HL-60/S4 treated with phorbol 12-myristate 13-acetate at 8.2 ng/mL for 4 days and 3 days (cell line): ENCODE measurements around the gene EGF.
"Not testable (repeated sequence)": the region's sequence is repeated elsewhere in the genome, so short reads cannot be mapped to it uniquely, and the experiment has no call there.

ENCODE experiments used
- in situ Hi-C: fragments of 300-500 bp; cut with MboI; formaldehyde crosslinking; loops from 2 replicates; pipeline ENCODE4 v1.15.0; 2022; ENCODE audit warnings: low sequenced_read_pairs

EGF gene

GRCh38 chr4:109912706-109913595 is at the start of gene EGF:
Gene EGF (plus strand): TSS chr4:109912883. CDS start chr4:109913336, 453 bp downstream.
- in situ Hi-C loops = no loop called here

- in situ Hi-C loops = no loop called here
Measured at GRCh38 chr4:109864134-109864533, 48.5 kb upstream of the EGF start.

- in situ Hi-C loops = no loop called here
Measured at GRCh38 chr4:109870061-109870460, 42.6 kb upstream of the EGF start.

GRCh38 chr4:109872065-109872464 is 40.6 kb upstream of the EGF start:
- in situ Hi-C loops = no loop called here

GRCh38 chr4:109872950-109873656 is 39.6 kb upstream of the EGF start:
- in situ Hi-C loops = no loop called here

GRCh38 chr4:109873791-109874514 is 38.7 kb upstream of the EGF start:
- in situ Hi-C loops = no loop called here

- in situ Hi-C loops = no loop called here
Measured at GRCh38 chr4:109875106-109875505, 37.6 kb upstream of the EGF start.

- in situ Hi-C loops = not testable (repeated sequence)
Measured at GRCh38 chr4:109875553-109875952, 37.1 kb upstream of the EGF start.

GRCh38 chr4:109876634-109877265 is 35.9 kb upstream of the EGF start:
- in situ Hi-C loops = no loop called here

GRCh38 chr4:109877400-109877799 is 35.3 kb upstream of the EGF start:
- in situ Hi-C loops = no loop called here

- in situ Hi-C loops = no loop called here
Measured at GRCh38 chr4:109878355-109878754, 34.3 kb upstream of the EGF start.

- in situ Hi-C loops = no loop called here
Measured at GRCh38 chr4:109879081-109879480, 33.6 kb upstream of the EGF start.

GRCh38 chr4:109879636-109880314 is 32.9 kb upstream of the EGF start:
- in situ Hi-C loops = no loop called here

- in situ Hi-C loops = no loop called here
Measured at GRCh38 chr4:109886303-109886702, 26.4 kb upstream of the EGF start.

GRCh38 chr4:109887071-109887470 is 25.6 kb upstream of the EGF start:
- in situ Hi-C loops = no loop called here

- in situ Hi-C loops = no loop called here
Measured at GRCh38 chr4:109890076-109890475, 22.6 kb upstream of the EGF start.

- in situ Hi-C loops = no loop called here
Measured at GRCh38 chr4:109902559-109903251, 10.0 kb upstream of the EGF start.

GRCh38 chr4:109908731-109909130 is 4.0 kb upstream of the EGF start:
- in situ Hi-C loops = no loop called here

- in situ Hi-C loops = no loop called here
Measured at GRCh38 chr4:109910256-109910655, 2.4 kb upstream of the EGF start.
